B cell (primary cell): Measurements from ENCODE around the gene BCL2L1. TPM values are rescaled to one million over a fixed set of nuclear protein-coding genes. Genes with fewer than 3 reads are reported as not detected.
A peak's percentile ranks its signal among the peaks of the same experiment; 100 is the strongest.

ENCODE experiments used
- ATAC-seq: fragments of 200-7000 bp; cut with Tn5 transposase; one replicate; pipeline ENCODE4 v1.10.0; 2021; ENCODE audit warnings: low read depth, mild to moderate bottlenecking, moderate number of reproducible peaks, moderate library complexity
- CTCF ChIA-PET: fragments of 350-600 bp; sonication (Branson Sonifier 250); formaldehyde crosslinking; loops from one replicate; lab custom pipeline; 2021; ENCODE audit warnings: antibody characterized with exemption, inconsistent platforms; lab: Charles Lee
- POLR2A ChIA-PET: fragments of 350-600 bp; sonication (Branson Sonifier 250); formaldehyde crosslinking; loops from one replicate; lab custom pipeline; 2021; ENCODE audit warnings: antibody characterized with exemption; lab: Charles Lee
- DNase-seq: peaks from one replicate; pipeline ENCODE4 v3.0.0; 2013
- H2AFZ ChIP-seq: 2 replicates; pipeline ENCODE4 v1.6.1; 2012; ENCODE audit warnings: mild to moderate bottlenecking, low read depth, low read length; ENCODE audit not compliant: insufficient read depth, poor library complexity, severe bottlenecking
- H3K27ac ChIP-seq, 2 donors: 1 replicate in 1 of 2; 2 replicates in 1 of 2; pipeline ENCODE4 v1.5.1; 2012 to 2013; ENCODE audit warnings: low read length in 2 of 2, mild to moderate bottlenecking in 2 of 2, moderate library complexity in 1 of 2
- H3K27me3 ChIP-seq, 4 experiments: fragments of 200-600 bp in 1 of 4; sonication (generic) in 1 of 4; replicated peaks in 1 of 4; 1 replicate in 2 of 4; 2 replicates in 2 of 4; pipeline versions ENCODE4 v1.6.1 to v1.7.0; 2013 to 2016; ENCODE audit warnings: low read length in 3 of 4, mild to moderate bottlenecking in 2 of 4, mixed read lengths in 1 of 4, moderate library complexity in 1 of 4; ENCODE audit not compliant: insufficient read depth in 4 of 4, control insufficient read depth in 3 of 4; ENCODE audit errors: control extremely low read depth in 1 of 4
- H3K36me3 ChIP-seq, 2 experiments: replicated peaks in 1 of 2; 1 replicate in 1 of 2; 2 replicates in 1 of 2; pipeline versions ENCODE4 v1.6.1 to v1.7.1; 2013; ENCODE audit warnings: low read length in 1 of 2; ENCODE audit not compliant: insufficient read depth in 2 of 2, control insufficient read depth in 1 of 2; ENCODE audit errors: control extremely low read depth in 1 of 2, extremely low read depth in 1 of 2
- H3K4me1 ChIP-seq, 2 donors: fragments of 200-600 bp in 1 of 2; sonication (generic) in 1 of 2; 1 replicate in 1 of 2; 2 replicates in 1 of 2; pipeline versions ENCODE4 v1.5.1 to v1.6.1; 2013 to 2017; ENCODE audit warnings: low read length in 2 of 2; ENCODE audit not compliant: control insufficient read depth in 2 of 2, insufficient read depth in 2 of 2
- H3K4me2 ChIP-seq: replicated peaks from 2 replicates; pipeline ENCODE3; 2012; ENCODE audit warnings: mild to moderate bottlenecking, low read depth, low read length; ENCODE audit not compliant: poor library complexity, severe bottlenecking
- H3K4me3 ChIP-seq, 5 experiments: fragments of 200-600 bp in 1 of 5; sonication (generic) in 1 of 5; 1 replicate in 3 of 5; 2 replicates in 2 of 5; pipeline versions ENCODE4 v1.5.1 to v1.7.0; 2011 to 2016; ENCODE audit warnings: low read length in 4 of 5, mild to moderate bottlenecking in 4 of 5, low read depth in 2 of 5, control low read depth in 1 of 5, moderate library complexity in 1 of 5; ENCODE audit not compliant: insufficient read depth in 1 of 5; ENCODE audit errors: control extremely low read depth in 1 of 5, extremely low read depth in 1 of 5
- H3K79me2 ChIP-seq: fragments of 200-600 bp; sonication (generic); one replicate; pipeline ENCODE4 v1.6.0; 2016; ENCODE audit warnings: low read length; ENCODE audit not compliant: control insufficient read depth, insufficient read depth
- H3K9ac ChIP-seq: fragments of 200-600 bp; sonication (generic); 2 replicates; pipeline ENCODE4 v1.6.1; 2017; ENCODE audit warnings: mild to moderate bottlenecking, low read length, moderate library complexity
- H3K9me3 ChIP-seq, 3 donors: one replicate each; pipeline versions ENCODE4 v1.6.1 to v1.7.1; 2013; ENCODE audit warnings: low read length in 2 of 3; ENCODE audit not compliant: control insufficient read depth in 2 of 3, insufficient read depth in 1 of 3; ENCODE audit errors: control extremely low read depth in 1 of 3
- H4K20me1 ChIP-seq: 2 replicates; pipeline ENCODE4 v1.6.0; 2012; ENCODE audit warnings: mild to moderate bottlenecking, low read length; ENCODE audit not compliant: insufficient read depth, control insufficient read depth, poor library complexity, severe bottlenecking
- H3K27ac Mint-ChIP-seq: one replicate; pipeline ENCODE4 v1.8.0; 2021; ENCODE audit warnings: mixed read lengths
- H3K27me3 Mint-ChIP-seq: one replicate; pipeline ENCODE4 v1.8.0; 2021; ENCODE audit warnings: mixed read lengths
- H3K4me1 Mint-ChIP-seq: one replicate; pipeline ENCODE4 v1.8.0; 2021; ENCODE audit warnings: mixed read lengths
- H3K4me3 Mint-ChIP-seq: one replicate; pipeline ENCODE4 v1.8.0; 2021; ENCODE audit warnings: mixed read lengths
- H3K9me3 Mint-ChIP-seq: one replicate; pipeline ENCODE4 v1.8.0; 2022; ENCODE audit warnings: mixed read lengths; ENCODE audit not compliant: insufficient read depth
- EZH2 ChIP-seq: IDR thresholded peaks from 2 replicates; pipeline ENCODE4 v1.6.1; 2012; ENCODE audit warnings: borderline replicate concordance, low read depth, mild to moderate bottlenecking, moderate library complexity, low read length; ENCODE audit not compliant: insufficient read depth, poor library complexity, severe bottlenecking
- WGBS: methylation state at CpG from one replicate; pipeline ENCODE4 v1.1.5; 2013; ENCODE audit warnings: missing lambda C conversion rate; ENCODE audit not compliant: insufficient coverage; 5-methylcytosine and 5-hydroxymethylcytosine counted together
- intact Hi-C: fragments of 100-400 bp; cut with micrococcal nuclease; formaldehyde crosslinking; loops from one replicate; pipeline ENCODE4 v1.10.0; 2022
- polyA plus RNA-seq: library from polyadenylated mRNA; depleted of rRNA; stranded (reverse); fragments of >200 nt; gene quantifications from 2 replicates; pipeline ENCODE4 v1.2.3, GENCODE V29; 2012
- total RNA-seq, 2 donors: library from RNA; stranded (reverse); fragments of 120-200 nt in 1 of 2; gene quantifications; 1 replicate in 1 of 2; 2 replicates in 1 of 2; pipeline versions ENCODE4 v1.2.3 to v1.2.4, GENCODE V29; 2013 to 2022
- TF ChIP-seq, protein P1 (sequence below): fragments of 200-600 bp; IDR thresholded peaks from one replicate; pipeline ENCODE4 v1.8.0; 2022; ENCODE audit warnings: antibody characterized with exemption, mild to moderate bottlenecking

Gene BCL2L1
- total and polyA plus RNA-seq, 2 donors (not counting 1 experiment from before 2014, with no cell fraction given) = 10.1 to 33.0 TPM

DNA sequence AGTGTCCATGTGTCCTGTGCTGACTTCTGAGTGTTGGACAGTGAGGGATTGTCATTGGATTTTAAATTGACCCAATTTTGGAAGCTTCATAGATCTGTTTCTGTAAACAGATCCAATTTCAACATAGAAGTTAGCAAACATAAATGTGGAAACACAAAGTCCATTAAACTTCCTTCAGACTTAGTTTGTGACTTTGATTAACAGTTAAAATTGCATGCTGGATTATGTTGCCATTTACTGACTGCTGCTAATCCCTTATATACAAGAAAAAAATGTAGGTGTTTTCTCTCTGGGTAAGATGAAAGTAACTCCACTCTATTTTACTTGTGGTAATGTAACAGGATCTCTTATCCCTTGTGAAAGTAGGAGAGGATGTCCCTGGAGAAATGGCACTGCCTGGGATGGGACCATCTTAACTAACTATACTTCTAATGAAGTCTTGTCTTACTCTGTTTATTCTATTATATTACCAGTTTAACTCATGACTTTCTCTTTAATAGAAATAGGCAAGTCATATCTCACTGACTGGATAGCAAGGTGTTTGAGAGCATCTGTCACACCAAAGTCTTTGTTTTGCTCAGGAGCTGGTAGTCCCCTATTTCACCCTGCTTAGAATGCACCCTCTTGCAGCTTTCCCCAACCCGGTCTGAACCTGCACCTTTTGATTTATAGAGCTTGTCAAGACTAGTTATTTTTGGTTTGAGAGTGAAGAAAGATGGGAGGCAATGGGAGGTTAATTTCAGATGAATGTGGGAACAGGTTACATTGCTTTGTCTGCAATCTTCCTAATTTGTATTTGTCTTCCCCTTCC is 23.6 kb upstream of the BCL2L1 start:
- TF ChIP-seq, protein P1, sequence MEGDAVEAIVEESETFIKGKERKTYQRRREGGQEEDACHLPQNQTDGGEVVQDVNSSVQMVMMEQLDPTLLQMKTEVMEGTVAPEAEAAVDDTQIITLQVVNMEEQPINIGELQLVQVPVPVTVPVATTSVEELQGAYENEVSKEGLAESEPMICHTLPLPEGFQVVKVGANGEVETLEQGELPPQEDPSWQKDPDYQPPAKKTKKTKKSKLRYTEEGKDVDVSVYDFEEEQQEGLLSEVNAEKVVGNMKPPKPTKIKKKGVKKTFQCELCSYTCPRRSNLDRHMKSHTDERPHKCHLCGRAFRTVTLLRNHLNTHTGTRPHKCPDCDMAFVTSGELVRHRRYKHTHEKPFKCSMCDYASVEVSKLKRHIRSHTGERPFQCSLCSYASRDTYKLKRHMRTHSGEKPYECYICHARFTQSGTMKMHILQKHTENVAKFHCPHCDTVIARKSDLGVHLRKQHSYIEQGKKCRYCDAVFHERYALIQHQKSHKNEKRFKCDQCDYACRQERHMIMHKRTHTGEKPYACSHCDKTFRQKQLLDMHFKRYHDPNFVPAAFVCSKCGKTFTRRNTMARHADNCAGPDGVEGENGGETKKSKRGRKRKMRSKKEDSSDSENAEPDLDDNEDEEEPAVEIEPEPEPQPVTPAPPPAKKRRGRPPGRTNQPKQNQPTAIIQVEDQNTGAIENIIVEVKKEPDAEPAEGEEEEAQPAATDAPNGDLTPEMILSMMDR = no peak
- no peak for TF ChIP-seq EZH2
- no peak overlapping the region for H3K4me3 ChIP-seq
- intact Hi-C loops = no loop called here
- H2AFZ ChIP-seq = no peak overlapping the region
- H3K4me2 ChIP-seq = no peak overlapping the region
- ChIA-PET CTCF (no interaction called here), POLR2A (no interaction called here)
- peaks cover 21% of the 10 kb centered on the region for H3K79me2 ChIP-seq
- no peaks in the 10 kb centered on the region for H3K9me3 ChIP-seq
- no peaks in the 10 kb centered on the region for H4K20me1 ChIP-seq
- ATAC-seq (no peak), DNase-seq (no peak)
- H3K4me3 Mint-ChIP-seq = no peak overlapping the region
- peaks cover 5% of the 10 kb centered on the region for H3K4me1 Mint-ChIP-seq
- no peaks in the 10 kb centered on the region for H3K27me3 Mint-ChIP-seq
- H3K27ac ChIP-seq = no peak overlapping the region
- H3K36me3 ChIP-seq = no peaks in the 10 kb centered on the region
- WGBS = no CpG with 5 or more reads among the region's 1 CpG
- H3K9me3 Mint-ChIP-seq = no peaks in the 10 kb centered on the region
- H3K27me3 ChIP-seq = no peaks in the 10 kb centered on the region
- no peak overlapping the region for H3K9ac ChIP-seq
- no peak overlapping the region for H3K27ac Mint-ChIP-seq
- no peaks in the 10 kb centered on the region for H3K4me1 ChIP-seq

DNA sequence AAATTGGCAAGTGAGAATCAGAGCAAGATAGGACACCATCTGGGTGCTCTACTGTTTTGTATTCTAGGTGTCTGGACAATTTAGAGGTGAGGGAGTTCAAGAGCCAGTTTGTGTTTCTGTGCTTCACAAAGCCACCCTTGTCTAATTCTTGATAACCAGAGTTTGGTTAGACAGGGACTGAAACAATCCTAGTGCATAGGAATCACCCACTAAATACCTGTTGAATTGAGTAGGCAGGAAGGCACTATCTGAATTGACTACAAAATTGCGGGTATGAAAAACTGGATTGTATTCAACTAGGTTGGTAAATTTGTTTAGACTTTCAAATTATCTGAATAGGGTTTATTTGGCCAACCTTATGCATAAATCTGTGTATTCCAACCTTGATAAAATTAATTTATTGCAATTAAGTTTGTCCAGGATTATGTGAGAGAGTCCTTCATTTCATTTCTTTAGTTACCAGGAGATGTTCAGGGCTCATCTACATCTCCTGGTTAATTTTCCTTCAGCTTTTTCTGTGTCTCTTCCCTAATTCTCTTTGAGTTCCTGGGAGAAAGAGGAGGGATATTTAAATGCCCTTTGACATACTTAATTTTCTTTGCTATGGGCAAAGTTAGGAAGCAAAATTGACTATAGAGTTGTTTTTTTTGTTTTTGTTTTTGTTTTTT is 18.1 kb upstream of the BCL2L1 start:
- H3K27ac ChIP-seq = no peak overlapping the region
- ATAC-seq (no peak), DNase-seq (no peak)
- H3K4me1 ChIP-seq = peaks cover 6 to 18% of the 10 kb centered on the region in 2 donors
- intact Hi-C loops = no loop called here
- H3K36me3 ChIP-seq = no peaks in the 10 kb centered on the region
- CTCF ChIA-PET = interaction anchor here (0.6 to 4.1 kb wide), 2 partner anchors 16 to 67 kb away, joined by 3 to 29 read pairs; no protein-coding TSS in a partner anchor
- H2AFZ ChIP-seq = peak overlapping the region; percentile 95
- Mint-ChIP-seq H3K4me1 (no peaks in the 10 kb centered on the region), H3K27me3 (no peaks in the 10 kb centered on the region), H3K4me3 (no peak overlapping the region), H3K27ac (no peak overlapping the region), H3K9me3 (no peaks in the 10 kb centered on the region)
- H3K4me3 ChIP-seq = no peak overlapping the region
- H3K9ac ChIP-seq = no peak overlapping the region
- no peaks in the 10 kb centered on the region for H3K27me3 ChIP-seq
- no peaks in the 10 kb centered on the region for H4K20me1 ChIP-seq
- H3K79me2 ChIP-seq = peaks cover 4% of the 10 kb centered on the region
- WGBS = no CpG with 5 or more reads among the region's 1 CpG
- H3K4me2 ChIP-seq = no peak overlapping the region
- no peak for TF ChIP-seq EZH2
- TF ChIP-seq, protein P1 = no peak
- POLR2A ChIA-PET = no interaction called here
- no peaks in the 10 kb centered on the region for H3K9me3 ChIP-seq
